HG02981 (cell line): ENCODE data around the gene ELL3.
"Not testable (repeated sequence)": the region's sequence is repeated elsewhere in the genome, so short reads cannot be mapped to it uniquely, and the experiment has no call there.

Experiments used
- ATAC-seq: cut with Tn5 transposase; IDR thresholded peaks from one replicate; pipeline ENCODE4 v1.9.1; 2021; ENCODE audit warnings: mild to moderate bottlenecking, moderate library complexity; ENCODE audit not compliant: unreplicated experiment

The ELL3 gene

GRCh38 chr15:43776718-43777266 is at the start of gene ELL3:
Gene ELL3, minus strand, starts transcription at chr15:43776966. Its CDS starts 65 bp downstream, at chr15:43776901.
- peak; percentile 33 for ATAC-seq

DNA sequence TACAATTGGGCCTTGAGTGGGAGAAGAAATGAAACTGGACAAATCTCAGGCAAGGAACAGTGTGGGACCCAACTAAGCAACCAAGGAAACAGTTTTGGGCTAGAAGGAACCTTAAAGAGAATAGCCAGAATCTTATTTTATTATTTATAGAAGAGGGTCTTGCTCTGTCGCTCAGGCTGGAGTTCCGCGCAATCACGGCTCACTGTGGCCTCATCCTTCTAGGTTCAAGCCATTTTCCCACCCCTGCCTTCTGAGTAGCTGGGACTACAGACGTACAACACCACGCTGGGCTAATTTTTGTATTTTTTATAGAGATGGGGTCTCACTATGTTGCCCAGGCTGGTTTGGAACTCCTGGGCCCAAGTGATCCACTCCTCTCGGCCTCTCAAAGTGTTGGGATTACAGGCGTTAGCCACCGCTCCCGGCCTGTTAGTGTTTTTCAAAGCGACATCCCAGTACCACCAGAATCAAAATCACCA is 49.3 kb upstream of the ELL3 start:
- no peak for ATAC-seq

DNA sequence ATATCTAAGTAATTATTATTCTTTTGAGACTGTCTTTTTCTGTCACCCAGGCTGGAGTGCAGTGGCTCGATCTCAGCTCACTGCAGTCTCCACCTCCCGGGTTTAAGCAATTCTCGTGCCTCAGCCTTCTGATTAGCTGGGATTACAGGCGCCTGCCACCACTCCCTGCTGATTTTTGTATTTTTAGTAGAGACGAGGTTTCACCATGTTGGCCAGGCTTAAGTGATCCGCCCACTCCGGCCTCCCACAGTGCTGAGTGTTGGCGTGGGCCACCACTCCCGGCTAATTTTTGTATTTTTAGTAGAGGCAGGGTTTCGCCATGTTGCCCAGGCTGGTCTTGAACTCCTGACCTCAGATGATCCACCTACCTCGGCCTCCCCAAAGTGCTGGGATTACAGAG is 48.5 kb upstream of the ELL3 start:
- not testable (repeated sequence) for ATAC-seq

DNA sequence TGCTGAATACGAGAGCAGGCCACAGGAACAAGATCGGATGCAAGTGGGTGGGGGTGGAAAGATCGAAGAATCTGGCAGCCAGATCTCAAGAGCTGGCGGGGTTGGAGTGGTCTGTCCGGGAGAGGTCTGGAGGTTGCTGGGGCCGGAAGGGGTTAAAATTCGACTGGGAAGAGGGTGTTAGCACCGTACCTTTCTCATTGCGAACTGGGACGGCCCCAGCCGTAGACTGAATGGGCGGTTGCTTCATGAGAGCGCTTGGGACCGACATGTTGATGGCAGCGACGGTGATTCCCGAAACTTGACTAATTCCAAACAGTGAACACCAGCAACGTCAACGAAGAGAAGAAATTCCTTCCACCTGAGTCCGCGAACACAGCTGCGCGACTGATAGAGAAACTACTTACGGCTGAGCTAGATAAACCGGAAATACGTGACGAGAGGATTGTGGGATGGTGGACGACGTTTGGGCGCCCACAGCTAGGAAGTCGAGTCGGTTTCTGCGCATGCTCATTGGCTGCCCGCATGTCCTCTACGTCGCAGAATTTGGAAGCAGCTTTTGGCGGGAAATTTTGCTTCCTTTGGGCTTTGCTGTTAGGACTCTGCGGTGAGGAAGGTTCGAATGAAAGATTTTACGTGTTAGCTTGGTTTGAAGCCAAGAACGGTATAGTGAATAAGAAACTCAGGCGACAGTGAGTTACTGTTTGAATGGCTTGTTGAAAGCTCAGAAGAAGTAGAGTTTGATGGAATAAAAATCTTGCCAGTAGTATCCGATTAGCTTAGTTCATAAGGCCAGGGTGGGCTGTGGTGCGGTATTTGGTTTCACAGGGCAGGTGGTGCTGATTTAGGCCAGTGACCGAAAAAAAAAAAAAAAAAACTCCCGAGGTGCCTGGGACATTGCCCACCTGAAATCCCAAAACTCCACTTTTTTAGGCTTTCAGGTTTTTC is 47.8 kb upstream of the ELL3 start, which contains the start of gene MFAP1:
Gene MFAP1 (minus strand): TSS at position 389 of the 945 bp plus-strand sequence. CDS start 121 bp downstream, at position 268.
- ATAC-seq, result peak; percentile 75

- ATAC-seq, result no peak
Measured at GRCh38 chr15:43821505-43821904, 44.7 kb upstream of the ELL3 start.

DNA sequence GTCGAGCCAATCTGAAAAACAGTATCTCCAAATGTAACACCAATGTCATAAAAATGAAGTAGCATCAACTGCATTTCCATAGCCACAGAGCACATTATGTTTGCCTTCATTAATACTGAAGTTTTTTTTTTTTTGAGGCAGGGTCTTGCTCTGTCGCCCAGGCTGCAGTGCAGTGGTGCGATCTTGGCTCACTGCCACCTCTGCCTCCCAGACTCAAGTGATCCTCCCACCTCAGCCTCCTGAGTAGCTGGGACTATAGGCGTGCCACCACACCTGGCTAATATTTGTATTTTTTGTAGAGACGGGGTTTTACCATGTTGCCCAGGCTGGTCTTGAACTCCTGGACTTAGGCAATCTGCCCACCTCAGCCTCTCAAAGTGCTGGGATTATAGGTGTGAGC is 38.3 kb upstream of the ELL3 start:
- ATAC-seq, result not testable (repeated sequence)

GRCh38 chr15:43808960-43809678 is 32.4 kb upstream of the ELL3 start:
- ATAC-seq, result no peak

DNA sequence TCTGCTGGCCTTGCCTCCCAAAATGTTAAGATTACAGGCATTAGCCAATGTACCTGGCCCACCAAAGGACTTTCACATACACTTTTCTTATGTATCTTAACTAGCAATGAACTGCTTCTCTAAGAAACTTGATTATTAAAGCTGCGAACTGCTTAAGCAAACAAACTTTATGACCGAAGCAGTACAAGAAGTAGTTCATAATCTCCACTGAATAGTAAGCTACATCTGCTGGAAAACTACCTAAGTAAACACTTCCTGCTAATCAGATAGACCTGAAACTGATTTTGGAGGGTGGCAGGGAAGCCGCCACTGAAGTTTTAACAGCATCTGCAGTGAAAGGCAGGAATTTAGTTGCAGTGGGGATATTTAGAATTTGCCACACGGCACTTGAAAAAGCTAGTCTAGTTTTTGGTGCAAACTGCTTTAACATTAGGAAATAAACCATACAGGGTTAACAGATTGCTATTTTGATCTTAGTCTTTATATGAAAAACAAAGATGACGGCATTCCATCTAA is 31.7 kb upstream of the ELL3 start:
- ATAC-seq, result no peak

DNA sequence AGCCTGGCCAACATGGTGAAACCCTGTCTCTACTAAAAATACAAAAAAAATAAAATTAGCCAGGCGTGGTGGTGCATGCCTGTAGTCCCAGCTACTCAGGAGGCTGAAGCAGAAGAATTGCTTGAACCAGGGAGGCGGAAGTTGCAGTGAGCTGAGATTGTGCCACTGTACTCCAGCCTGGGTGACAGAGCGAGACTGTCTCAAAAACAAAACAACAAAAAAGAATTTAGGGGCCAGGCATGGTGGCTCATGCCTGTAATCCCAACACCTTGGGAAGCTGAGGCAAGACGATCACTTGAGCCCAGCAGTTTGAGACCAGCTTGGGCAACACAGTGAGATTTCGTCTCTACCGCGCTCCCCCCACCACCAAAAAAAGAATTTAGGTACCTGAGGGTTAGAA is 25.9 kb upstream of the ELL3 start:
- ATAC-seq, result not testable (repeated sequence)

DNA sequence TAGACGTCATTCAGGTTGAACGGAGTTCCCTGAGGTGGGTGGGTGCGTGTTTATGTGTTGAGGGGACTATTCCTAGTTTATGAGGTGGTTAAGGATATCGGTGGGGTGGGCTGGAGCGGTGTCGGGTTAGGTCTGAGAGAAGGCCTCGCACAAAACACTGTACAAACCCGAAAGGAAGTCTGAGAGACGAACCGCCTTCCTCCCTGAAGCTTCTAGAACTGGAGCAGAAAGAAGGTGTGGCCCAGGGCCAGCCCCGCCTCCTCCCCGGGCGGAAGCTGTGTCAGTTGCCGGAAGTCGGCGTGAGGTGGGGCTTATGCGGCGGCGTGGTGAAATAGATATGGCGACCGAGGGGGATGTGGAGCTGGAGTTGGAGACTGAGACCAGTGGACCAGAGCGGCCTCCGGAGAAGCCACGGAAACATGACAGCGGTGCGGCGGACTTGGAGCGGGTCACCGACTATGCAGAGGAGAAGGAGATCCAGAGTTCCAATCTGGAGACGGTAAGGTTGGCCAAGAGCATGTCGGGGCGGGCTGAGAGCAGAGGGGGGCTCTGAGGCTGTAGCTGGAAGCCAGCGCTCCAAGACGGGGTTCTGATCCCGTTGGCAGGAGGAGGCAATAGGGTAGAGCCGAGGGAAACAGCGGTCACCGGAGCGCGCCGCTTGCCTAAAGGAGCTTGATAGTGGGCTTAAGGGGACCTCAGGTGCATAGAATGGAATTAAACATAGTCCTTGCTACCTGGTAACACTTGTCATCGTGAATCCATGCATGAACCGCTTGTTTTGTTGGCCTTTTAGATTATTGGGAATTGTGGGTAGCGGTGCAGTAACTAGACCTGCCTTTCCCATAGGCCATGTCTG is 23.7 kb upstream of the ELL3 start, which contains the start of gene HYPK:
Gene HYPK (plus strand): TSS at position 314 of the 856 bp plus-strand sequence. CDS start 24 bp downstream, at position 338.
- ATAC-seq, result peak; percentile 93

- no peak for ATAC-seq
Measured at GRCh38 chr15:43799945-43800285, 23.1 kb upstream of the ELL3 start, which contains the start of gene SERINC4. Gene SERINC4, minus strand, starts transcription at chr15:43800220. Its CDS starts 234 bp downstream, at chr15:43799986.

- no peak for ATAC-seq
Measured at GRCh38 chr15:43799209-43799944, 22.6 kb upstream of the ELL3 start.

- ATAC-seq, result no peak
Measured at GRCh38 chr15:43796566-43796965, 19.8 kb upstream of the ELL3 start.

DNA sequence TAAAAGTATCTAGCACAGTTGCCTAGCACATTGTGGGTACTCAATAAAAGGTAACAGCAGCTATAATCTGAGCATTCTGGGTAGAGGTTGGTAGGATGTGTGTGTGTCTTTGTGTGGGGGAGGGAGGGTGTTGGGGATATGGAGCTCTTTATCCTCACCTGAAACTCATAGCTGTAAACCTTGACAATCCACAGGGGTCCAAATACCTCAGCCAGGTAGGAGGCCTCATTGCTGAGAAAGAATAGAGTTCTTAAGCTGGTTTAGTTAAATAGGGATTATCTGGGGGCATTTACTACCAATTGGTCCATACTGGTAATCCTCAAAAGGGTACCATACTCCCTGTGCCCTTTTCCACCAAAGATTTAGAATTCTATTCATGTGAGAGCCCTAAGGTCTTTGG is 19.2 kb upstream of the ELL3 start:
- ATAC-seq, result no peak

DNA sequence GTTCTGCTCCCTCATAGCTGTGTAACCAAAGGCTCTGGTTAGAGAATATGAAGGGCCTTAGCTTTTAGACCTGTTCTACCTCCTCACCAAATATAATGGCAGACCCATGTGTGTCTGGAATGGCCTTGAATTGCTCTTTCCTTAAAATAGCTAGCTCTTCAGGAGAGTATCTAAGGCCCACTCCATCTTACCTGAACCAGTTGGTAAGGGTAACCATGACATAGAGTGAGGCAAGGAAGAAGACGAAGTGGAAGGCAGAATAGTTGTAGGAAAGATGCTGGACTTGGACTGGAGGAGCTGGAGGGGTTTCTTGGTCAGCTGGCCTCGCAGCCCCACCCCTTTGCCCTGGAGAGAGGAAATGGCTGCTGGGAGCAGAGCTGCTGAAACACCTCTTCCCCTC is 18.4 kb upstream of the ELL3 start:
- ATAC-seq, result no peak

- no peak for ATAC-seq
Measured at GRCh38 chr15:43794269-43795037, 17.7 kb upstream of the ELL3 start.

DNA sequence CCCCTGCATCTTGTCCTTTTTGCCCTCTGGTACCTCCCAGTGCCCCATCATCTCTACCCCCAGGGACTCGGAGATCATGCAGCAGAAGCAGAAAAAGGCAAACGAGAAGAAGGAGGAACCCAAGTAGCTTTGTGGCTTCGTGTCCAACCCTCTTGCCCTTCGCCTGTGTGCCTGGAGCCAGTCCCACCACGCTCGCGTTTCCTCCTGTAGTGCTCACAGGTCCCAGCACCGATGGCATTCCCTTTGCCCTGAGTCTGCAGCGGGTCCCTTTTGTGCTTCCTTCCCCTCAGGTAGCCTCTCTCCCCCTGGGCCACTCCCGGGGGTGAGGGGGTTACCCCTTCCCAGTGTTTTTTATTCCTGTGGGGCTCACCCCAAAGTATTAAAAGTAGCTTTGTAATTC is 16.9 kb upstream of the ELL3 start:
- no peak for ATAC-seq

DNA sequence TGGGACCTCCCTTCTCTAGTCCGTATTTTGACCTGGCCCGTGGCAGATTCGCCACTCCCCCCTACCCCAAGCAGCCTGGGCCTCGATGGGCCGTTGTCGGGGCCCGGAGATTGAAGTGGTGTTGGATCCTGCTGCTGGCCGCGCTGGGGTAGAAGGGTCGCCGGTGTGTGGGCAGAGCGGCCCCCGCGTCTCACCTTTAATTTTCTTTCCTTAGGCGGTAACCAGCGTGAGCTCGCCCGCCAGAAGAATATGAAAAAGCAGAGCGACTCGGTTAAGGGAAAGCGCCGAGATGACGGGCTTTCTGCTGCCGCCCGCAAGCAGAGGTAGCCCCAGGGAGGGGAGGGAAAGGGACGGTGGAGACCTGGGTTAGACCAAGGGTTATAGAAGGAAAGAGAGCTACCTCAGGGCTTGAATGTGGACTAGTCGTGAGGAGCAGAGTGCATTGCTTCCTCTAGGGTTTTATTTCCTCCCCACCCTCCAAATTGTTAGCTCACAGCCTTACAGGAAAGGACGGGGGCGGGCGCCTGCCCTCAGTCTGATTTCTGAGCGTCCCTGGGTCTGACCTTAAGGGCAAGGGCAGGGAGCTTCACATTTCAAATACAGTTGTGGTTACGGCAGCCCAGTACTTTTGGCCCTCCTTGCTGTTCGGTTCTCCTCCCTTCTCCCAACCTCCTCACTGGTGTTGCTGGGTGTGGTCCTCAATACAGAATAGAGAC is 16.2 kb upstream of the ELL3 start:
- ATAC-seq, result no peak
